A673 (cell line): Measurements from ENCODE around the gene CISD1. TPM values are rescaled to one million over a fixed set of nuclear protein-coding genes. Genes with fewer than 3 reads are reported as not detected.

Experiments used
- BruUV-seq: library from RNA; stranded (reverse); fragments of 400-500 nt; replicated peaks from 2 replicates; lab custom pipeline; 2021; lab: Mats Ljungman, UMichigan
- CTCF ChIA-PET: fragments of 300-600 bp; sonication (Branson Sonifier 250); formaldehyde crosslinking; loops from one replicate; lab custom pipeline; 2022; ENCODE audit warnings: antibody characterized with exemption; lab: Charles Lee
- POLR2A ChIA-PET: fragments of 300-600 bp; sonication (Branson Sonifier 250); formaldehyde crosslinking; loops from one replicate; lab custom pipeline; 2022; ENCODE audit warnings: antibody characterized with exemption; ENCODE audit not compliant: low non-redundant PET; lab: Charles Lee
- DNase-seq: peaks from one replicate; pipeline ENCODE4 v3.0.0-alpha.2; 2015; ENCODE audit warnings: low spot score
- H3K27ac ChIP-seq: fragments of 200-600 bp; sonication (generic); 2 replicates; pipeline ENCODE4 v1.5.1; 2016; ENCODE audit warnings: mixed run types, low read depth, mild to moderate bottlenecking, mixed read lengths, antibody characterized with exemption, low read length; ENCODE audit not compliant: poor library complexity, severe bottlenecking
- H3K27me3 ChIP-seq: fragments of 200-600 bp; sonication (generic); replicated peaks from 2 replicates; pipeline ENCODE4 v1.6.1; 2017; ENCODE audit warnings: mixed run types, low read depth, mild to moderate bottlenecking, mixed read lengths, antibody characterized with exemption, low read length; ENCODE audit not compliant: insufficient read depth, poor library complexity
- H3K36me3 ChIP-seq: fragments of 200-600 bp; sonication (generic); 2 replicates; pipeline ENCODE4 v1.6.1; 2016; ENCODE audit warnings: mixed run types, mild to moderate bottlenecking, mixed read lengths, antibody characterized with exemption, low read length; ENCODE audit not compliant: insufficient read depth, poor library complexity, severe bottlenecking
- H3K4me1 ChIP-seq: fragments of 200-600 bp; sonication (generic); 2 replicates; pipeline ENCODE4 v1.6.1; 2017; ENCODE audit warnings: mixed run types, mild to moderate bottlenecking, mixed read lengths, antibody characterized with exemption, low read length; ENCODE audit not compliant: insufficient read depth, poor library complexity, severe bottlenecking
- H3K4me3 ChIP-seq: fragments of 200-600 bp; sonication (generic); 2 replicates; pipeline ENCODE4 v1.5.1; 2016; ENCODE audit warnings: low read depth, mixed run types, mild to moderate bottlenecking, mixed read lengths, low read length; ENCODE audit not compliant: poor library complexity, severe bottlenecking
- H3K9me3 ChIP-seq: fragments of 200-600 bp; sonication (generic); 2 replicates; pipeline ENCODE4 v1.6.1; 2016; ENCODE audit warnings: mixed run types, low read depth, mild to moderate bottlenecking, mixed read lengths, antibody characterized with exemption, low read length; ENCODE audit not compliant: poor library complexity, severe bottlenecking
- EZH2 ChIP-seq: fragments of 200-600 bp; sonication (generic); IDR thresholded peaks from 2 replicates; pipeline ENCODE4 v1.6.1; 2017; ENCODE audit warnings: borderline replicate concordance, low read depth, mild to moderate bottlenecking, mixed read lengths, antibody characterized with exemption, low read length; ENCODE audit not compliant: poor library complexity, severe bottlenecking
- intact Hi-C: fragments of 100-400 bp; cut with micrococcal nuclease; formaldehyde crosslinking; loops from one replicate; pipeline ENCODE4 v1.10.0; 2022; ENCODE audit not compliant: unreplicated experiment
- total RNA-seq: library from RNA; stranded (reverse); gene quantifications from 2 replicates; pipeline ENCODE4 v1.2.3, GENCODE V29; 2021
- TF ChIP-seq, protein P1 (sequence below): fragments of 300-800, 200-600 bp; sonication (generic); conservative IDR thresholded peaks from 2 replicates; pipeline ENCODE4 v1.5.1; 2017; ENCODE audit warnings: low read depth, mild to moderate bottlenecking, antibody characterized with exemption, low read length, moderate library complexity, mixed read lengths

CISD1 gene
- total RNA-seq, 1 experiment from 2014 or later: 64.5 TPM

DNA sequence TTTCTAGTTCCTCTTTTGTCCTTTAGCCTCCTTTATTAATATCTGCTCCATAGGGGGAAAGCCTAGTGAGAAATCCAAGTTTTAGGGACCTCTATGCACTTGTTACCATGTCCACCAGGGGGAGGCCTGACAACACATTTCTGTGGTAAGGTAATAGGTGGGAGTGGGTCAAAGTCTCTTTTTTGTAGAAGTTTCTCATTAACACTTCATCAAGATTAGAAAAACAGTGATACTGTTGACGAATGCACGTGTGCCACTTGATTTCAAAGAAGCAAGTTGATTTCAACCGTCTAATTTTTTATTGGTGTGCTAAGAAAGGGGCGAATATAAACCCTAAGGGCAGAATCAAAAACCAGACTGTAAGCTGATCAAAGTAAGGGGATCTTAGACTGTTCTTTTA, 30.6 kb downstream of the CISD1 start:
- no peak overlapping the region for H3K27ac ChIP-seq
- H3K9me3 ChIP-seq: no peaks in the 10 kb centered on the region
- BruUV-seq: no TSS peak
- POLR2A ChIA-PET: no interaction called here
- intact Hi-C loops: loop anchor here (1.0 kb wide), 1 partner anchor 86 kb away; the partner anchor contains the start of gene TFAM
- no peak for TF ChIP-seq EZH2
- TF ChIP-seq, protein P1, sequence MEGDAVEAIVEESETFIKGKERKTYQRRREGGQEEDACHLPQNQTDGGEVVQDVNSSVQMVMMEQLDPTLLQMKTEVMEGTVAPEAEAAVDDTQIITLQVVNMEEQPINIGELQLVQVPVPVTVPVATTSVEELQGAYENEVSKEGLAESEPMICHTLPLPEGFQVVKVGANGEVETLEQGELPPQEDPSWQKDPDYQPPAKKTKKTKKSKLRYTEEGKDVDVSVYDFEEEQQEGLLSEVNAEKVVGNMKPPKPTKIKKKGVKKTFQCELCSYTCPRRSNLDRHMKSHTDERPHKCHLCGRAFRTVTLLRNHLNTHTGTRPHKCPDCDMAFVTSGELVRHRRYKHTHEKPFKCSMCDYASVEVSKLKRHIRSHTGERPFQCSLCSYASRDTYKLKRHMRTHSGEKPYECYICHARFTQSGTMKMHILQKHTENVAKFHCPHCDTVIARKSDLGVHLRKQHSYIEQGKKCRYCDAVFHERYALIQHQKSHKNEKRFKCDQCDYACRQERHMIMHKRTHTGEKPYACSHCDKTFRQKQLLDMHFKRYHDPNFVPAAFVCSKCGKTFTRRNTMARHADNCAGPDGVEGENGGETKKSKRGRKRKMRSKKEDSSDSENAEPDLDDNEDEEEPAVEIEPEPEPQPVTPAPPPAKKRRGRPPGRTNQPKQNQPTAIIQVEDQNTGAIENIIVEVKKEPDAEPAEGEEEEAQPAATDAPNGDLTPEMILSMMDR: peak; percentile 93
- no peaks in the 10 kb centered on the region for H3K36me3 ChIP-seq
- H3K4me1 ChIP-seq: no peaks in the 10 kb centered on the region
- H3K4me3 ChIP-seq: no peak overlapping the region
- H3K27me3 ChIP-seq: peaks cover 5% of the 10 kb centered on the region
- CTCF ChIA-PET: interaction anchor here (0.6 to 0.9 kb wide), 2 partner anchors 85 to 94 kb away, joined by 3 to 6 read pairs; no protein-coding TSS in a partner anchor
- peak; percentile 73 for DNase-seq

DNA sequence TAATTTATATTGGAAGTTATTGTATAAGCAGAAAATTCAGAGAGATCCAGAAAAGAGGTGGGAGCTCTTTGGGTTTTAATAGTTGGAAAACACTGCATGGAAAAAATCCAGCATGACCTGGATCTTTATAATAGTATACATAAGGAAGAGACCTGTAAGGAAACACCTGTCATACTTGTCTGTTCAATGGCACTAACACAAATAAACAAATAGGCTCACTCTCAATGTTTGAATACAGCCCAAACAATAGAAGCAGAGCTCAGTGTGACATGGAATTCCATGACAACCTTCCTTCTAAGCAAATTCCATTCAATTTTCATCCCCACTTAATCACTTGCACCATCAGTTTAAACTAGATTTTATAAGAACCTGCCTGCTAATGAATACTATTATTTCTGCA, 31.7 kb downstream of the CISD1 start:
- Histone ChIP-seq H3K27me3 (peaks cover 5% of the 10 kb centered on the region), H3K9me3 (no peaks in the 10 kb centered on the region), H3K36me3 (no peaks in the 10 kb centered on the region), H3K27ac (no peak overlapping the region), H3K4me1 (no peaks in the 10 kb centered on the region), H3K4me3 (no peak overlapping the region)
- intact Hi-C loops: no loop called here
- CTCF ChIA-PET: interaction anchor here (0.9 kb wide), 1 partner anchor 84 kb away, joined by 3 read pairs; no protein-coding TSS in a partner anchor
- DNase-seq: no peak
- BruUV-seq: no TSS peak
- POLR2A ChIA-PET: no interaction called here
- no peak for TF ChIP-seq EZH2
- TF ChIP-seq, protein P1: no peak

DNA sequence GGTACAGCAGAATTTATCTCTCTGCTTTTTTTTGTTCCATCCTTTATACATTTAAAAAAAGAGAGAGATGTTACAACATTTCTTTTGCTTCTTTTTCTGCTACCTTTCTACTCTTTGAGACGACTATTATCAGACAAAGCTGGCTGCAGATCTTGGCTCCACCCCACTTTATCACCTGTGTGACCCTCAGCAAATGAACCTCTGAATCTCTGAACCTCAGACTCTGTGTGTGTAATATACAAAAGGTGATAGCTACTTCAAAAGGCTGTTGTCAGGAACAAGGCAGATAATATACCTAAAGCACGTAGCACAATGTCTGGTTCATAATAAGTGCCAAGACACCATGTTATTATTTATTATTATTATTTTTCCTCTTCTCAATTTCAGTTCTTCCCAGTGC, 33.3 kb downstream of the CISD1 start:
- H3K27me3 ChIP-seq: peaks cover 17% of the 10 kb centered on the region
- no peaks in the 10 kb centered on the region for H3K9me3 ChIP-seq
- H3K4me1 ChIP-seq: no peaks in the 10 kb centered on the region
- no peak for DNase-seq
- TF ChIP-seq, protein P1: no peak
- no peak for TF ChIP-seq EZH2
- CTCF ChIA-PET: no interaction called here
- POLR2A ChIA-PET: no interaction called here
- BruUV-seq: no TSS peak
- no peak overlapping the region for H3K27ac ChIP-seq
- H3K36me3 ChIP-seq: no peaks in the 10 kb centered on the region
- intact Hi-C loops: no loop called here
- H3K4me3 ChIP-seq: no peak overlapping the region
